TTC549 (cell line): ENCODE measurements around the gene MDM2.

Experiments used
- FAIRE-seq: peaks from 2 replicates; lab custom pipeline; 2012; peaks lifted over from hg19 to GRCh38; lab: Jason Lieb, UNC

MDM2 gene

GRCh38 chr12:68878846-68879245 lies 70.9 kb downstream of the MDM2 start:
- FAIRE-seq = no peak

- FAIRE-seq = no peak
These were observed 72.8 kb downstream of the MDM2 start for GRCh38 chr12:68880660-68881325.

GRCh38 chr12:68882251-68882964 lies 74.4 kb downstream of the MDM2 start:
- FAIRE-seq = no peak

DNA sequence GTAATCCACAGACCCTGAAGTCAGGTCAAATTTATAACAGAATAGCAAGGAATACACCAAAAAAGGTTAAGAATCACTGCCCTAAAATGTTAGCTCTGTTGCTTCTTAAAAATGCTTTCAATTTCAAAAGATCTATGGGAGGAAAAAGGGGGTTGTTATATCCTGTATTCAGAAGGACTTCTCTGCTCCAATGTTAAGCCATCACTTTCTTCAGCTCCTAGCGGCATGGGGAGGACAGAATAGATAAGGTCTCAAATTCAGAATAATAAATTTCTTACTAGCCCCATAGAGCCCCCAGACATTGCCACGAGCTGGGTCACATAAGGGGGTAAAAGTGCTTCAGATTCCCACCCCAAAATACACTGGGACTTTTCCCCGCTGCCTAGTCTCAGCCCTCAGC lies 75.2 kb downstream of the MDM2 start:
- no peak for FAIRE-seq

DNA sequence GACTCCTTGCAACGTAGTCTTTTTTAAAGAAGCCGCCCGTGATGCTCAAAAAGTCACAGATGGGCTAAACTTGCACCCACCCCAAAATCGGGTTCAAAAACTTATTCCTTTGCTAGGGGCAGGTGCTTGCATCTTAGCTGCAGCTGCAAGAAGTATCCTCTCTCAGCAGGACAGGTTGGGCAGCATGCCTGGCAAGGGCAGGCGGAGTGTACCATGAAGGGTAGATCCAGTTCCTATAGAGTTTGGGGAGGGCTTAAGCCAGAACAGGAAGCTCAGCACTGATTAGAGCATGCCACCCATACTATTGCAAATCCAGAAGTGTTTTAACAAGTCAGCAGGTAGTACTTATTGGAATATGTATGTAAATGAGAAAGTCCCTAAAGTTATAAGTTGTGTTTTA lies 76.3 kb downstream of the MDM2 start:
- FAIRE-seq = no peak

GRCh38 chr12:68885381-68885780 lies 77.4 kb downstream of the MDM2 start:
- no peak for FAIRE-seq

GRCh38 chr12:68886636-68887572 lies 78.9 kb downstream of the MDM2 start:
- no peak for FAIRE-seq

- FAIRE-seq = no peak
These were observed 79.7 kb downstream of the MDM2 start for GRCh38 chr12:68887641-68888040.

DNA sequence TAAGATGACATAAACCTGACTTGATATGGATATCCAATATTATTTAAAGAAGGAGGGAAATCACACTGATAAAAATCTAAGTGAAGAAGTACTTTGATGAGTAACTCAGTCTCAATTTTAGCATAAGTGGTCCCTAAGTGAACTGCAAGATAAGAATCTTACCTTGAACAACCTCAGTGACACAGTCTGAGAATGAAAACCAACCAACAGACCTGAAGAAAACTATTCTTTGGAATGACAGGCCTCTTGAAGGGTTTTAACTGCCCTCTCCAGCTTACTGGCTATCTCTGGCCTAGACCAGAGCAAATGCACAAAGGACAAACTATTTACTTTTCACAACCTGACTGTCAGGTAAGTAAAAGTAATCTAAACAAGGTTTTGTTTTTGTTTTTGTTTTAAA lies 80.3 kb downstream of the MDM2 start:
- FAIRE-seq = no peak

DNA sequence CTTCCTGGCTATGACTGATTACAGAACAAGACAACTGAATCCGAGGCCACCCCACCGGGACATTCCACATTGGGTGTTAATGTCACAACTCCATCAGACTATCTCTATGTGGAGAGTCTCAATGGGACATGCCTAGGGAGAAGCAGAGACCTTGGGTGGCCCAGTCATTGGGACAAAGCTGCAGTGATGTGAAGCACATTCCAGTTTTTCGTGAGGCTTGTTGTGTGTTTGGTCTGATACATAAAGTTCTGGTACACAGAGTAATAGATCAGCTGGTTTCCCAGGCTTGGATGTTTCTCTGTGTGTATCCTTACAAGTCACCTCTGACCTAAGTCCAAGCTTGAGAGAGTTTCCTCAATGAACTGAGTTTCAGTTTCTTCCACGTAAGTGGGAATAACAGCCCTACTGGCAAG lies 82.7 kb downstream of the MDM2 start:
- no peak for FAIRE-seq

DNA sequence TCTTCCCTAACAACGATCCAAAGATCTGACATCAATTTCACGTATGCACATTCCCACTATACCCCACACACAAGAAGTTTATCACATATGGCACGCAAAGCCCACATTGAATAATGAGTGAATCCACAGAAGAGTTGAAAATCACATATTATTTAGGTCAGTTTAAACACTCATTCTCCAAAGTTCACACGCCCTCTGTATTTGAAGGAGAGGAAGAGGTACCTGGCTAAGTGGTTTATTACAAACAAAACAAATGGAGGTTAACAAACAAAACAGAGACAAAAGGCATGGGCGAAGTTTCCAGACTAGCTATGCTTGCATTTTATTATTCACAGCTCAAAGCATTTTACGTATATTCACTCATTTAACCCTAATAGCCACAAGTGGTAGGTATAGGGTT lies 83.2 kb downstream of the MDM2 start:
- no peak for FAIRE-seq

DNA sequence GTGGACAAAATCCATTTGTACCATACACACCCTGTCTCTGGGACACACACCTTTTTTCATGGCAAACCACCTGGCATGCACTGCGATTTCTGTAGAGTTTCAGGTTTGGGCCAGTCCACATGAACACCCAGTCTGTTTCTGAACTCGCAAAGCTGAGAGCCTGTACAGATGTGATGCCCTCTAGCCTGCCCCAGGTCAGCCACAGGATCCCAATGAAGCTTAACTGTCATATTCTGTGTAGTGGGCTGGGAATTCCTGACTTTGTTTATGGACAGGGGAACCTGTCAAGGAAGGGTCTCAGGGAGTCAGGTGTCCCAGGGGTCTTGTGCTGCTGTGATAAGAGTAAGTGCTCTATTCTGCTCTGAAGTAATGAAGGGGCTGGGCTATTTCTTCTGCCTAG lies 85.2 kb downstream of the MDM2 start:
- FAIRE-seq = no peak

GRCh38 chr12:68893741-68894140 lies 85.8 kb downstream of the MDM2 start:
- FAIRE-seq = no peak

DNA sequence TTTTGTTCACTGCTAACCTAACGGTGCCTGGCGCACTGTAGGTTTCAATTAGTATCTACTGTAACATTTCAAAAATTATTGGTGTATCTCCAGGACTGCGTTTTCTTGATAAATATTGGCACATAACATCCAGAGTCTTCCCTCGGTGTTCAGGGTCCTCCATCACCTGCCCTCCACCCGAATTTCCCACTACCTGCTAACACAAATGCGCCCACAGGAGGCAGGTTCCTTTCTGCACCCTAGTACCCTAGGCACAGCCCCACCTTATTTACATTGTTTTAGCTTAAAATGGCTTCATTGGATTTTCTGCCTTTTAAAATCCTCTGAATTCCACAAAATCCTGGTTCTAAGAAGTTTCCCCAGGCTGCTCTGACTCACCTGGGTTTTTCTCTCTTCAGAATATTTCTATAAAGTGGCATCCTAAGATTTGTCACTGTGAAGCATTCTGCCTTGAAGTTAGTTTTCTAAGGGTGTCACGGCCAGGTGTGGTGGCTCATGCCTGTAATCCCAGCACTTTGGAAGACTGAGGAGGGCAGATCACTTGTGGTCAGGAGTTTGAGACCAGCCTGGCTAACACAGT lies 86.4 kb downstream of the MDM2 start:
- FAIRE-seq = no peak

GRCh38 chr12:68896881-68897540 lies 89.0 kb downstream of the MDM2 start:
- FAIRE-seq = no peak

DNA sequence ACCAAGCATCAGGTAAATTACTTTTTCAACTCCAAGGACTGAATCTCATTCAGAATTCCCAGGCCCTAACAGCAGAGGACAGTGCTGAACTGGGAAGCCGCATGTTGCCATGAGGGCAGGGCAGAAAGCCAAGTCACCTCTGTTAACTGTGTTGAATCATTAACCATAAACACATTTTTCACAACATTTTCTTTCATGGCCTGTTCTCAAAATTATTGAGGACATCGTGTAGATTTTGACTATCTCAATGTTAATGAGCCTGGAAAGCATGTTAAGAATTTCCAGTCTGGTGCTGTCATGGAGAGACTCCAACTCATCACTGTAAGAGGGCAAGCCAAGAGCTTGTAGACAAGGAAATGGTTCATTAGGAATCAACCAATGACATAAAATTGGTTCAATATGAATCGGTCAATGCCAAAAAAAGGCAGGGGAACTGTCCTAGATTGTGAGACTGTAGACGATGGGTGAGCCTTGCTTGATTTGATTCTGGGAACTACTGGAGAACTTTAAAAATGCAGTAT lies 91.3 kb downstream of the MDM2 start:
- no peak for FAIRE-seq

DNA sequence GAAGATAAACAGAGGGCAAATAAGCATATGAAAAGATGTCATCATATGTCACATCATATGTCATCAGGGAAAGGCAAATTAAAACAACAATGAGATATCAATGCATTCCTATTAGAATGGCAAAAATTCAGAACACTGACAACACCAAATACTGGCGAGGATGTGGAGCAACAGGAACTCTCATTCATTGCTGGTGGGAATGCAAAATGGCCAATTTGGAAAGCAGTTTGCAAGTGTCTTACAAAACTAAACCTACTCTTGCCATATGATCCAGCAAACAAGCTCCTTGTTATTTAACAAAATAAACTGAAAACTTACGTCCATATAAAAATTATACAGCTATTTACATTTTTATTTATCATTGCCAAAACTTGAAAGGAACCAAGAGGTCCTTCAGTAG lies 92.3 kb downstream of the MDM2 start:
- no peak for FAIRE-seq
